SK-N-SH (cell line): ENCODE results near the gene SULT1A3. TPM values are rescaled to one million over a fixed set of nuclear protein-coding genes. Genes with fewer than 3 reads are reported as not detected.
"Not testable (repeated sequence)": the region's sequence is repeated elsewhere in the genome, so short reads cannot be mapped to it uniquely, and the experiment has no call there.

Experiments
- CTCF ChIA-PET: fragments of 300-600, 350-600 bp; formaldehyde crosslinking; extraction: SDS; loops from one replicate; lab custom pipeline; 2021; lab: Yijun Ruan, JAX
- POLR2A ChIA-PET: fragments of 350-600 bp; sonication (Branson Sonifier 250); formaldehyde crosslinking; extraction: SDS; loops from one replicate; lab custom pipeline; 2020; ENCODE audit warnings: antibody characterized with exemption, inconsistent platforms; lab: Yijun Ruan, JAX
- DNase-seq: peaks from one replicate; pipeline ENCODE4 v3.0.0; 2012
- H2AFZ ChIP-seq: fragments of 200-600 bp; sonication (generic); 2 replicates; pipeline ENCODE4 v1.8.1; 2016; ENCODE audit warnings: antibody characterized with exemption, mild to moderate bottlenecking, low read depth
- H3F3A ChIP-seq: fragments of 200-600 bp; sonication (generic); replicated peaks from 2 replicates; pipeline ENCODE3; 2016; ENCODE audit warnings: antibody characterized with exemption, mild to moderate bottlenecking; ENCODE audit not compliant: insufficient read depth
- H3K27ac ChIP-seq, 2 experiments: fragments of 200-500 bp in 1 of 2; fragments of 200-600 bp in 1 of 2; sonication (Bioruptor generic) in 1 of 2; sonication (generic), shearing (Covaris generic) in 1 of 2; 2 replicates each; pipeline versions ENCODE4 v1.5.1 to v1.6.1; 2014 to 2016; ENCODE audit warnings: low read depth in 2 of 2, inconsistent platforms in 1 of 2, low read length in 1 of 2, mild to moderate bottlenecking in 1 of 2, mixed read lengths in 1 of 2
- H3K27me3 ChIP-seq: fragments of 200-600 bp; sonication (generic), shearing (Covaris generic); 2 replicates; pipeline ENCODE4 v1.6.1; 2016; ENCODE audit warnings: mixed run types; ENCODE audit not compliant: insufficient read depth
- H3K36me3 ChIP-seq, 2 experiments: fragments of 200-500 bp in 1 of 2; fragments of 200-600 bp in 1 of 2; sonication (Bioruptor generic) in 1 of 2; sonication (generic) in 1 of 2; replicated peaks in 1 of 2; 2 replicates each; pipeline versions ENCODE3 to v1.5.1; 2014 to 2016; ENCODE audit warnings: low read length in 1 of 2, mild to moderate bottlenecking in 1 of 2; ENCODE audit not compliant: insufficient read depth in 2 of 2, control insufficient read depth in 1 of 2
- H3K4me1 ChIP-seq, 2 experiments: fragments of 200-500 bp in 1 of 2; fragments of 200-600 bp in 1 of 2; sonication (Bioruptor generic) in 1 of 2; sonication (generic), shearing (Covaris generic) in 1 of 2; 2 replicates each; pipeline versions ENCODE4 v1.5.1 to v1.6.1; 2014 to 2016; ENCODE audit warnings: low read depth in 1 of 2, low read length in 1 of 2, mixed run types in 1 of 2; ENCODE audit not compliant: insufficient read depth in 2 of 2, control insufficient read depth in 1 of 2
- H3K4me2 ChIP-seq: fragments of 200-600 bp; sonication (generic), shearing (Covaris generic); 2 replicates; pipeline ENCODE4 v1.6.1; 2017; ENCODE audit warnings: mixed run types
- H3K4me3 ChIP-seq, 2 experiments: fragments of 200-500 bp in 1 of 2; fragments of 200-600 bp in 1 of 2; sonication (Bioruptor generic) in 1 of 2; sonication (generic), shearing (Covaris generic) in 1 of 2; 2 replicates each; pipeline versions ENCODE4 v1.5.1 to v1.8.1; 2014 to 2016; ENCODE audit warnings: low read depth in 2 of 2, inconsistent platforms in 1 of 2, low read length in 1 of 2, mild to moderate bottlenecking in 1 of 2, mixed read lengths in 1 of 2, moderate library complexity in 1 of 2
- H3K79me2 ChIP-seq: fragments of 200-600 bp; sonication (generic); 2 replicates; pipeline ENCODE4 v1.8.1; 2017; ENCODE audit warnings: mild to moderate bottlenecking; ENCODE audit not compliant: insufficient read depth
- H3K9ac ChIP-seq: fragments of 200-600 bp; sonication (generic); 2 replicates; pipeline ENCODE4 v1.6.1; 2017; ENCODE audit warnings: mixed run types
- H3K9me2 ChIP-seq: fragments of 200-600 bp; sonication (generic); 2 replicates; pipeline ENCODE4 v1.6.1; 2017; ENCODE audit warnings: mixed run types
- H3K9me3 ChIP-seq: fragments of 200-600 bp; sonication (generic); 2 replicates; pipeline ENCODE4 v1.6.1; 2017; ENCODE audit warnings: mixed run types, mild to moderate bottlenecking, moderate library complexity
- H4K20me1 ChIP-seq: fragments of 200-600 bp; sonication (generic); 2 replicates; pipeline ENCODE4 v1.6.1; 2017; ENCODE audit warnings: mild to moderate bottlenecking, mixed run types; ENCODE audit not compliant: insufficient read depth
- WGBS: methylation state at CpG from one replicate; pipeline ENCODE4 v1.1.6; 2017; ENCODE audit warnings: low lambda C conversion rate; 5-methylcytosine and 5-hydroxymethylcytosine counted together
- polyA plus RNA-seq, 3 experiments: library from polyadenylated mRNA; depleted of rRNA; stranded (reverse); fragments of >200 nt; gene quantifications; 2 replicates each; pipeline ENCODE4 v1.2.3, GENCODE V29; 2012

Gene SULT1A3
- polyA plus RNA-seq, 1 of the 3 experiments (the other 2 are of a cell fraction): 20.4 TPM

- H3F3A ChIP-seq, CTCF ChIA-PET, H4K20me1 ChIP-seq, H3K9me3 ChIP-seq, H2AFZ ChIP-seq, H3K27ac ChIP-seq, H3K36me3 ChIP-seq, DNase-seq, H3K9me2 ChIP-seq, H3K27me3 ChIP-seq, POLR2A ChIA-PET, H3K79me2 ChIP-seq, H3K4me1 ChIP-seq: not testable (repeated sequence)
- Histone ChIP-seq H3K9ac (peak within 1 kb of the TSS; percentile 54; the same call in 1 of the 2 replicates), H3K4me3 (peak within 1 kb of the TSS in 1 of 2 experiments; percentile 50; a peak in 2 of 4 replicates), H3K4me2 (peak within 1 kb of the TSS; percentile 74; the same call in 1 of the 2 replicates)
- no CpG with 5 or more reads among the region's 34 CpGs for WGBS
Measured at GRCh38 chr16:30193615-30194014, 5.4 kb upstream of the SULT1A3 start, which contains the start of the genes BOLA2B and SLX1A. Gene BOLA2B, minus strand, starts transcription at chr16:30193666. Its CDS starts 71 bp downstream, at chr16:30193595. Gene SLX1A, plus strand, starts transcription at chr16:30193875. Its CDS starts 210 bp downstream, at chr16:30194085.

GRCh38 chr16:30194172-30194925 lies 4.7 kb upstream of the SULT1A3 start:
- H3K9me2 ChIP-seq, DNase-seq, H3K27ac ChIP-seq, CTCF ChIA-PET, H3K36me3 ChIP-seq, H3K79me2 ChIP-seq, H3K9me3 ChIP-seq, H3K4me1 ChIP-seq, H3K27me3 ChIP-seq, H4K20me1 ChIP-seq, H3F3A ChIP-seq, H2AFZ ChIP-seq, POLR2A ChIA-PET: not testable (repeated sequence)
- Histone ChIP-seq H3K4me2 (peak overlapping the region; percentile 74; the same call in 1 of the 2 replicates), H3K4me3 (peak overlapping the region in 1 of 2 experiments; percentile 50; a peak in 2 of 4 replicates), H3K9ac (peak overlapping the region; percentile 54; the same call in 1 of the 2 replicates)
- WGBS: 12% methylated on average over 17 of the region's 60 CpGs

GRCh38 chr16:30197001-30197400 lies 2.1 kb upstream of the SULT1A3 start:
- H3K4me1 ChIP-seq, DNase-seq, CTCF ChIA-PET, H3K27ac ChIP-seq, H2AFZ ChIP-seq, H4K20me1 ChIP-seq, H3K4me2 ChIP-seq, H3K9ac ChIP-seq, POLR2A ChIA-PET, H3K4me3 ChIP-seq, H3K9me2 ChIP-seq, H3F3A ChIP-seq, H3K9me3 ChIP-seq, H3K27me3 ChIP-seq, H3K79me2 ChIP-seq, H3K36me3 ChIP-seq: not testable (repeated sequence)
- WGBS: 45% methylated on average over 1 of the region's 2 CpGs

GRCh38 chr16:30199608-30200343 lies 721 bp downstream of the SULT1A3 start:
- CTCF ChIA-PET, H3F3A ChIP-seq, H3K9me3 ChIP-seq, H4K20me1 ChIP-seq, H2AFZ ChIP-seq, DNase-seq, H3K27ac ChIP-seq, H3K9ac ChIP-seq, H3K27me3 ChIP-seq, H3K4me1 ChIP-seq, H3K4me2 ChIP-seq, POLR2A ChIA-PET, H3K4me3 ChIP-seq, H3K36me3 ChIP-seq, H3K79me2 ChIP-seq, H3K9me2 ChIP-seq: not testable (repeated sequence)
- WGBS: no CpG with 5 or more reads among the region's 15 CpGs

GRCh38 chr16:30205541-30206236 lies 6.6 kb downstream of the SULT1A3 start:
- H3F3A ChIP-seq, H3K27me3 ChIP-seq, DNase-seq, H3K79me2 ChIP-seq, POLR2A ChIA-PET, H3K9me2 ChIP-seq, H3K36me3 ChIP-seq, CTCF ChIA-PET, H3K4me1 ChIP-seq, H3K9me3 ChIP-seq, H3K27ac ChIP-seq, H4K20me1 ChIP-seq, H2AFZ ChIP-seq, H3K9ac ChIP-seq: not testable (repeated sequence)
- 0% methylated on average over 6 of the region's 52 CpGs for WGBS
- H3K4me2 ChIP-seq: peak overlapping the region; percentile 73
- peak overlapping the region in 1 of 2 experiments; percentile 50; a peak in 2 of 4 replicates for H3K4me3 ChIP-seq

- H3K27ac ChIP-seq, H3K9ac ChIP-seq, H2AFZ ChIP-seq, H3K9me2 ChIP-seq, H3K4me1 ChIP-seq, CTCF ChIA-PET, H3K36me3 ChIP-seq, POLR2A ChIA-PET, DNase-seq, H4K20me1 ChIP-seq, H3F3A ChIP-seq, H3K4me2 ChIP-seq, H3K79me2 ChIP-seq, H3K9me3 ChIP-seq, H3K27me3 ChIP-seq: not testable (repeated sequence)
- WGBS: no CpG with 5 or more reads among the region's 33 CpGs
- peak overlapping the region in 1 of 2 experiments; percentile 50; a peak in 1 of 4 replicates for H3K4me3 ChIP-seq
Measured at GRCh38 chr16:30206252-30206651, 7.2 kb downstream of the SULT1A3 start.
